Left ventricle myocardium inferior (tissue), 1 donor: ENCODE measurements around the gene TPK1. TPM values are rescaled to one million over a fixed set of nuclear protein-coding genes. Genes with fewer than 3 reads are reported as not detected.

Source experiments
- DNase-seq: peaks from one replicate; pipeline ENCODE4 v3.0.0-alpha.2; 2020
- H3K27ac ChIP-seq: fragments of 200-600 bp; replicated peaks from 2 replicates; pipeline ENCODE4 v1.8.0; 2021
- H3K27me3 ChIP-seq: fragments of 200-600 bp; 2 replicates; pipeline ENCODE4 v1.8.0; 2021; ENCODE audit warnings: low read depth
- H3K36me3 ChIP-seq: fragments of 200-600 bp; 2 replicates; pipeline ENCODE4 v1.8.0; 2021
- H3K4me1 ChIP-seq: fragments of 200-600 bp; 2 replicates; pipeline ENCODE4 v1.8.0; 2021
- H3K4me3 ChIP-seq: fragments of 200-600 bp; 2 replicates; pipeline ENCODE4 v1.8.0; 2021; ENCODE audit warnings: mild to moderate bottlenecking, moderate library complexity
- H3K9me3 ChIP-seq: fragments of 200-600 bp; replicated peaks from 2 replicates; pipeline ENCODE4 v1.8.0; 2021
- intact Hi-C: fragments of 100-400 bp; cut with micrococcal nuclease; formaldehyde crosslinking; loops from one replicate; pipeline ENCODE4 v1.11.0; 2022
- total RNA-seq: library from RNA; stranded (reverse); fragmentation: NEBNext Ultra II Directional; extraction: Animal tissue kit (Norgen Biotek cat#: 25700); gene quantifications from one replicate; pipeline ENCODE4 v1.2.1, GENCODE V29; 2021
- TF ChIP-seq, protein P1 (sequence below): fragments of 200-600 bp; IDR thresholded peaks from 2 replicates; pipeline ENCODE4 v1.8.0; 2021; ENCODE audit warnings: antibody characterized with exemption, mild to moderate bottlenecking, borderline replicate concordance
- donor health status: DM: no; HTN: yes; CAD: no; lungs with severe emphysema.

TPK1 gene
- total RNA-seq, 1 donor from 2014 or later: 3.5 TPM

DNA sequence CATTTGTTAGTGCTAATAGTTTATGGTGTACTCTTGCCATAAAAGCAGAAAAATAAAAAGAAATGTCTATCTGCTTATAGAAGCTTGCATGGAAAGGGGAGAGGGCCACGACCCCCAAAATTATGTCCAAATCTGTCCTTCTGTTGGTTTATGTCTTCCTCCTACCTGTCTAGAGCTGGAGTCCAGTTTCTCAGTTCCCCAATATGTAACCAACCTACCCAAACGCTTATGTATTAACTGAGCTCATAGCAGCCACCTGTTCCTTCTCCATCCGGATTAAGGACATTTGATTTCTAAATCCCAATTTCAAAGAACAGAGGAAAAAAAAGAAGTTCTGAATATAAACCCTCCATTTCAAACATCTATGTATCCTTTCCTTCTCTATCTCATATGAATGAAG is 30.3 kb upstream of the TPK1 start:
- H3K27ac ChIP-seq: no peak overlapping the region
- DNase-seq: no peak
- no peak overlapping the region for H3K4me3 ChIP-seq
- no peaks in the 10 kb centered on the region for H3K9me3 ChIP-seq
- intact Hi-C loops: no loop called here
- TF ChIP-seq, protein P1, sequence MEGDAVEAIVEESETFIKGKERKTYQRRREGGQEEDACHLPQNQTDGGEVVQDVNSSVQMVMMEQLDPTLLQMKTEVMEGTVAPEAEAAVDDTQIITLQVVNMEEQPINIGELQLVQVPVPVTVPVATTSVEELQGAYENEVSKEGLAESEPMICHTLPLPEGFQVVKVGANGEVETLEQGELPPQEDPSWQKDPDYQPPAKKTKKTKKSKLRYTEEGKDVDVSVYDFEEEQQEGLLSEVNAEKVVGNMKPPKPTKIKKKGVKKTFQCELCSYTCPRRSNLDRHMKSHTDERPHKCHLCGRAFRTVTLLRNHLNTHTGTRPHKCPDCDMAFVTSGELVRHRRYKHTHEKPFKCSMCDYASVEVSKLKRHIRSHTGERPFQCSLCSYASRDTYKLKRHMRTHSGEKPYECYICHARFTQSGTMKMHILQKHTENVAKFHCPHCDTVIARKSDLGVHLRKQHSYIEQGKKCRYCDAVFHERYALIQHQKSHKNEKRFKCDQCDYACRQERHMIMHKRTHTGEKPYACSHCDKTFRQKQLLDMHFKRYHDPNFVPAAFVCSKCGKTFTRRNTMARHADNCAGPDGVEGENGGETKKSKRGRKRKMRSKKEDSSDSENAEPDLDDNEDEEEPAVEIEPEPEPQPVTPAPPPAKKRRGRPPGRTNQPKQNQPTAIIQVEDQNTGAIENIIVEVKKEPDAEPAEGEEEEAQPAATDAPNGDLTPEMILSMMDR: no peak
- peaks cover 5% of the 10 kb centered on the region for H3K27me3 ChIP-seq
- no peaks in the 10 kb centered on the region for H3K36me3 ChIP-seq
- H3K4me1 ChIP-seq: no peaks in the 10 kb centered on the region

- Histone ChIP-seq H3K4me1 (no peaks in the 10 kb centered on the region), H3K9me3 (no peaks in the 10 kb centered on the region), H3K27ac (no peak overlapping the region), H3K4me3 (no peak overlapping the region), H3K27me3 (peaks cover 5% of the 10 kb centered on the region), H3K36me3 (no peaks in the 10 kb centered on the region)
- TF ChIP-seq, protein P1: no peak
- no peak for DNase-seq
- intact Hi-C loops: no loop called here
These were observed 27.4 kb upstream of the TPK1 start for GRCh38 chr7:144863320-144863647.

DNA sequence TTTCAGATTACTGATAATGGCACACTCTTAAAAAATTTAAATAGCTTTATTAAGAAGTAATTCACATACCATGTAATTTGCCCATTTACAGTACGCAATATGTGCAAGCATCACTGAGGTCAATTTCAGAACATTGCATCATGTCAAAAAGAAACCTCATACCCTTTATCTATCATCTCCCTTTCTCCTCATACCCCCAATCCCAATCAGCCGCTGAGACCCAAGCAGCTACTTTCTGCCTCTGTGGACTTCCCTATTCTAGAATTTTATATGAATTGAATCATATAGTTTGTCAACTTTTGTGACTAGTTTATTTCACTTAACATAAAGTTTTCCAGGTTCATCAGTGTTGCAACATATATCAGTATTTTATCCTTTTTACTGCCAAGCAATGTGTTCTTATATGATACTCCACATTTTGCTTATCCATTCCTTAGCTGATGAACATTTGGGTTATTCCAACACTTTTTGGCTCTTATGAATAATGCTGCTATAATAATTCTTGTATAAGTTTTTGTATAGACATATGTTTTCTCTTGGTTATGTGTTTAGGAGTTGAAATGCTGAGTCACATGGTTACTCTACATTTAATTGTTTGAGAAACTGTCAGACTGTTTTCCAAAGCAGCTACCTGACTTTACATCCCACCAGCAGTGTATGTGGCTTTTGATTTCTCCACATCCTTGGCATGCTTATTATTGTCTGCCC is 26.9 kb upstream of the TPK1 start:
- peaks cover 5% of the 10 kb centered on the region for H3K27me3 ChIP-seq
- H3K9me3 ChIP-seq: no peaks in the 10 kb centered on the region
- no peak for DNase-seq
- TF ChIP-seq, protein P1: no peak
- no peak overlapping the region for H3K4me3 ChIP-seq
- no peaks in the 10 kb centered on the region for H3K36me3 ChIP-seq
- H3K27ac ChIP-seq: no peak overlapping the region
- intact Hi-C loops: no loop called here
- no peaks in the 10 kb centered on the region for H3K4me1 ChIP-seq

DNA sequence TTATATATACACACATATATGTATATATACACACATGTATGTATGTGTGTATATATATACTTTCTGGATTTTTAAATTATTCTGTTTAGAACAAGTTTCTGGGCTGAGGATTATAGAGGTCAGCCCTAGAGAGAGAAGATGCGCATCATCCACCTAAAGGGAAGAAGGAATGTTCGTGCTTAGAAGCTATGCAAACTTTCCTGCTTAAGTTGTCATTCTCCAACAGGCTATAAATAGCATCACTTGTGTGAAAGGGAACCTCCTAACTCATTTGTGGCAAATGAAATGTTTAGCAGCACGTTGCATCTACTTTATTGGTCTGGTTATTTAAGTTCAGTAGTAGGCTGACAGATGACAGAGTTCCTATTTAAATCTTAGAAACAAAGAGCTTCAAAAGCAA is 23.9 kb upstream of the TPK1 start:
- Histone ChIP-seq H3K36me3 (no peaks in the 10 kb centered on the region), H3K9me3 (no peaks in the 10 kb centered on the region), H3K27me3 (no peaks in the 10 kb centered on the region), H3K27ac (no peak overlapping the region), H3K4me3 (no peak overlapping the region), H3K4me1 (no peaks in the 10 kb centered on the region)
- TF ChIP-seq, protein P1: no peak
- no peak for DNase-seq
- intact Hi-C loops: no loop called here

GRCh38 chr7:144857463-144857862 is 21.6 kb upstream of the TPK1 start:
- no peaks in the 10 kb centered on the region for H3K27me3 ChIP-seq
- H3K4me3 ChIP-seq: no peak overlapping the region
- no peak for DNase-seq
- no peaks in the 10 kb centered on the region for H3K9me3 ChIP-seq
- no peak overlapping the region for H3K27ac ChIP-seq
- H3K4me1 ChIP-seq: no peaks in the 10 kb centered on the region
- H3K36me3 ChIP-seq: no peaks in the 10 kb centered on the region
- intact Hi-C loops: no loop called here
- TF ChIP-seq, protein P1: no peak
